Right cardiac atrium (tissue), 5 donors: ENCODE data around the gene GATA1. TPM values are rescaled to one million over a fixed set of nuclear protein-coding genes. Genes with fewer than 3 reads are reported as not detected.

Experiments
- ATAC-seq, 2 donors: fragments of 200-7000 bp; cut with Tn5 transposase; one replicate each; pipeline versions ENCODE4 v1.8.0 to v1.9.1; 2020; ENCODE audit warnings: moderate library complexity in 2 of 2, mild to moderate bottlenecking in 1 of 2
- DNase-seq, 3 donors: peaks; one replicate each; pipeline ENCODE4 v3.0.0-alpha.2; 2020
- H3K27ac ChIP-seq: one replicate; pipeline ENCODE4 v1.5.1; 2013; ENCODE audit warnings: mild to moderate bottlenecking, low read length, control low read depth, moderate library complexity
- H3K27me3 ChIP-seq: one replicate; pipeline ENCODE4 v1.6.1; 2013; ENCODE audit not compliant: control insufficient read depth, insufficient read depth
- H3K4me1 ChIP-seq: one replicate; pipeline ENCODE4 v1.6.1; 2013; ENCODE audit warnings: low read length; ENCODE audit not compliant: control insufficient read depth, insufficient read depth
- H3K4me3 ChIP-seq: one replicate; pipeline ENCODE4 v1.5.1; 2013; ENCODE audit warnings: low read length, control low read depth
- H3K9me3 ChIP-seq: one replicate; pipeline ENCODE4 v1.6.1; 2013; ENCODE audit warnings: low read length; ENCODE audit not compliant: control insufficient read depth
- WGBS: extraction: QIAGEN DNeasy Blood & Tissue Kit; methylation state at CpG from one replicate; pipeline ENCODE4 v1.1.7; 2013; 5-methylcytosine and 5-hydroxymethylcytosine counted together
- intact Hi-C, 4 donors: fragments of 100-400 bp; cut with DNase I; formaldehyde crosslinking; loops; one replicate each; pipeline versions ENCODE4 v1.11.0 to v1.14.0; 2022 to 2023
- polyA plus RNA-seq: library from polyadenylated mRNA; stranded (reverse); fragments of 200-250 nt; gene quantifications from one replicate; pipeline ENCODE4 v1.2.3, GENCODE V29; 2013
- total RNA-seq, 4 donors: library from RNA; stranded (reverse); fragmentation: NEBNext Ultra II Directional; extraction: Animal tissue kit (Norgen Biotek cat#: 25700); gene quantifications; one replicate each; pipeline ENCODE4 v1.2.1, GENCODE V29; 2021
- donor health status: healthy with polysubstance abuse.
- donor health status: DM: no; HTN: yes; CAD: no.
- donor health status: DM: no; HTN: no; CAD: no.
- donor health status: DM: no; HTN: yes; CAD: no; lungs with severe emphysema.
- donor health status: DM: yes; HTN: yes; CAD: no.

Gene GATA1
- total and polyA plus RNA-seq, 5 donors: not detected

DNA sequence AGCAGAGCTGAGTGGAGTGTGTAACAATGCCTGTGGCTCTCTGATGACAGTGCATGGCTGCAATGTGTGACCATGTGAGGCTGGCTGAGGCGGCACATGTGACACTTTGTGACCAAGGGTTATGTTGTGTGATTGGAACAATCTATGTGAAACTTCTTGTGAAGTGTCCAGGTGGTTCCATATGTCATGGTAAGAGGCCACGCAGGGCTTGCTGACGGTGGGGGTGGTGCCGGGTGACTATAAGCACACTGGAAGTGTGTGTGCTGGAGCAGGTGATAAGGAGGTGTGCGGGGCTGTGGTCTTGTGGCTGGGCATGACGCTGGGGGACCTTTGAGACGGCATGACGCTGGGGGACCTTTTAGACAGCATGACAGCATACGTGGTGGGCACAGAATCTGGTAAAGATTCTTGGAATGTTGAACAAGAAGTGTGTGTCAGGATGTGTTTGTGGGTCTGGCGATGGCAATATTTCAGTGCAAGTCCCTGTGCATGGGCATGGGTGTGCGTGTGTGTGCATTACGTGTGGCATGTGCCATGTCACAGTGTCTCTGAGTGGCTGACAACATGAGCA, 8.0 kb downstream of the GATA1 start:
- Histone ChIP-seq H3K9me3 (no peaks in the 10 kb centered on the region), H3K27ac (no peak overlapping the region), H3K4me3 (no peak overlapping the region), H3K27me3 (no peaks in the 10 kb centered on the region), H3K4me1 (no peaks in the 10 kb centered on the region)
- DNase-seq: no peak
- ATAC-seq: no peak
- WGBS: 66% methylated on average over 12 of the region's 12 CpGs
- intact Hi-C loops: loop anchor here in 1 of 4 donors (10.0 kb wide), 1 partner anchor 50 kb away; no protein-coding TSS in a partner anchor

DNA sequence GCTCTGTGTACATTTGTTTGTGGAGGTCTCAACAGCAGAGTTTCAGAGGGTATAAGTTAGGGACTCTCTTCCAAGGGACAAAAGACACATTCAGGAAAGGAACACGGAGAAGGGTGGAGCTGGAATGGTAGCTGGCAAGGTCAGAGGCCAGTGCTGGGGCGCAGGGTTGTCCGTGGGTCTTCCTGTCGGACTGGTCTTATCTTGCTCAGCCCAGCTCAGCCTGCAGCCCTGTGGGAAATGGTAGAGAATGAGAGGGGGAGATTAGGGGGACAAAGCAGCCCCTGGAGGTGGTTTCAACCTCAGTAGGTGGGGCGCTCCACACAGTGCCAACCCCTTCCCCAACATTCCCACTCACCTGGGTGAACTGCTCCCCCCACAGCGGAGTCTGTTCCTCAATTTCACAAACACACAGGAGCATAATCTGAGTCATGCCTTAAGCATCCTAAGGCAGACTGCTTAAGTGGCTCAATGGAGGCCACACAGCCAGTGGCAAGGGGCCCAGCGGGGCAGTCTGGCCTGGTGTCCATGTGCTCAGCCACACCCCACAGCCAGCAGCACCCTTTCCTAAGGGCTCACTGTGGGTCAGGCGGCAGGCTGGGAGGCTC, 8.6 kb downstream of the GATA1 start:
- no peaks in the 10 kb centered on the region for H3K9me3 ChIP-seq
- 59% methylated on average over 8 of the region's 8 CpGs for WGBS
- intact Hi-C loops: loop anchor here in 1 of 4 donors (10.0 kb wide), 1 partner anchor 50 kb away; no protein-coding TSS in a partner anchor

DNA sequence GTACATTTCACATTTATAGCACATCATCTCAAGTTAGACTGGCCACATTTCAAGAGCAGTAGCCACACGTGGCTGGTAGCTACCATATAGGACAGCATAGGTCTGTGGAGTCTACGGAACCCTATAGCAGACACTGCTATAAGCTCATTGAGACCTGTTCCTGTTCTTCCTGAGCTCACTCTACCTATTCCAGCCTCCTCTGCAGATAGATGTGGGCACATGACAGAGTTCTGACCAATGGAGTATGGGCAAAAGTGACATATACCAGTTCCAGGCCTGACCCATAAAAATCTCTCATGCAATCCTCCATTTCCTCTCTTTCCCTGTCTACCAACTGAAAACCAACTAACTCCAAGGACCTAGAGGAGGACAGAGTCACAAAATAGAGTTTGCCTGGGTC, 11.9 kb downstream of the GATA1 start:
- H3K27ac ChIP-seq: no peak overlapping the region
- H3K4me3 ChIP-seq: no peak overlapping the region
- 76% methylated on average over 2 of the region's 2 CpGs for WGBS
- no peaks in the 10 kb centered on the region for H3K27me3 ChIP-seq
- ATAC-seq (no peak), DNase-seq (no peak)
- H3K9me3 ChIP-seq: no peaks in the 10 kb centered on the region
- no peaks in the 10 kb centered on the region for H3K4me1 ChIP-seq
- intact Hi-C loops: loop anchor here in 1 of 4 donors (10.0 kb wide), 1 partner anchor 54 kb away; no protein-coding TSS in a partner anchor

More for the DNA sequence above, 8.6 kb downstream of the GATA1 start:
- ATAC-seq: no peak
- Histone ChIP-seq H3K27ac (no peak overlapping the region), H3K27me3 (no peaks in the 10 kb centered on the region), H3K4me3 (no peak overlapping the region), H3K4me1 (no peaks in the 10 kb centered on the region)
- DNase-seq: no peak

DNA sequence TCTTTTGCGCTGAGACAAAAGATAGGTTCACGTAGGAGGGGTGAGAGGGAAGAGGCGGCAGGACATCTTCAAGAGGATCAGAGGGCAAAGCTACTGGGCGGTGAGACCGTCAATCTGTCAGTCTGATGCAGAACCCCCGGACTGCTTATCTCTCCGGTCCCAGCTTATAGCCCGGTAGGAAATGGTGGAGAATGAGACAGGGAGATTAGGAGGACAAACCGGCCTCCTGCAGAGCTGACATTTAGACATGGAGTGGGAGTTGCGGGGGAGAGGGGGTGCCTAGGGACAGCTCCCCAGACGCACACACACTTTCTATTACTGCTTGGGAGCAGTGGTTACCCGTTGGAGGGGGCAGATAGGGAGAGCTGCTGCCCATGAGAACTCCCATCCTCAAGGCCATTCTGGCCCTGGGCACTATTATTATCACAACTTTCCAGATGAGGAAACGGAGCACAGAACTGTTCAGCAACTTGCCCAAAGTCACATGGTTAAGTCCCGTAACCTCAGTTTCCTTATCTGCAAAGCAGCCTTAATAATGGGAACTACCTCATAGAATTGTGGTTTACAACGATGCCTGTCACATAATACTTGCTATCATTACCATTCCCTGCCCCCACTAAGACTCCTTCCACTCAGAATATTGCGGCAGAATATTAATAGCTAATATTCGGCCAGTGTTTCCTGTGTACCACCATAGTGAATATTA, 14.3 kb downstream of the GATA1 start:
- no peak for ATAC-seq
- no peaks in the 10 kb centered on the region for H3K9me3 ChIP-seq
- H3K4me3 ChIP-seq: peak overlapping the region; percentile 45
- peak overlapping the region; percentile 91 for H3K27ac ChIP-seq
- no peak for DNase-seq
- no peaks in the 10 kb centered on the region for H3K27me3 ChIP-seq
- H3K4me1 ChIP-seq: no peaks in the 10 kb centered on the region
- WGBS: 17% methylated on average over 17 of the region's 17 CpGs
- intact Hi-C loops: no loop called here

DNA sequence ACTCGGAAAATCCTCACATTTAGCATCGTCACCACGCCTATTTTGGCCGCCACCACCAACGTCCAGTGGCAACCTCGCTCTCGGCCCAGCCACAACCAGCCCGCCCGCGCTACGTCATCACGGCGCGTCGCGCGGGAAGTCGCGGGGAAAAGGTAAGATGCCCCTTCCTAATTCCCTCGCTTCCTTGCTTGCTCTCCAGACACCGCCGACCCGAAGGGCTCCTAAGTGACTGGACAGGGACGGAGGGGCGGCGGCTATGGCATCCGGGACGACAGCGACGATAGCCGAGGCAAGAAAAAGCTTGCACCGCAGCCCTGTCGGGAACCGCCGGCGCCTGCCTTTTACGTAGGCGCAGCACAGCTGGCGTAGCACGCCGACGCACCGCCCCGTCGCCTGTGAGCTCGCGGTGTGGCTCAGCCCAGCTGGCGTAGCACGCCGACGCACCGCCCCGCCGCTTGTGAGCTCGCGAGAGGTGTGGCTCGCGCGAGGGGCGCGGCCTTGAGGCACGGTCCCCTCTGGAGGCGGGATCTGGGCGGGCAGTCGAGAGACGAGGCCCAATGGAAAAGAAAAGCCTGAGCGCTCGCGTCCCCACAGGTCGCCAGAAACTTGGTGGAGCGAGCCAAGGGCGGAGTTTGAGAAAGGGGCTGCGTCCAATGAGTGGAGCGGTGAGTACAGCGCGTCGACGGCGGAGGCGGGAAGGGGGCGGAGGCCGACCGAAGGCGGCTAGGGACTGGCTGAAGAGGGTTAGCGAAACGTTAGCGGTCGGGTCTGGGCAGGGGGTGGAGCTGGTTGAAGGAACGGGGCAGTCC, 15.1 kb downstream of the GATA1 start, which contains the start of gene HDAC6:
Gene HDAC6, plus strand, starts transcription at position 788 of the 809 bp plus-strand sequence. CDS start 626 bp downstream, outside the sequence.
- Histone ChIP-seq H3K27me3 (no peaks in the 10 kb centered on the region), H3K27ac (peak within 1 kb of the TSS; percentile 92), H3K4me3 (peak within 1 kb of the TSS; percentile 65), H3K9me3 (no peaks in the 10 kb centered on the region), H3K4me1 (no peaks in the 10 kb centered on the region)
- ATAC-seq (peak; percentile 96 to 97), DNase-seq (peak; percentile 97 to 99 (median 98))
- under 1% methylated on average over 89 of the region's 89 CpGs for WGBS
- intact Hi-C loops: no loop called here

DNA sequence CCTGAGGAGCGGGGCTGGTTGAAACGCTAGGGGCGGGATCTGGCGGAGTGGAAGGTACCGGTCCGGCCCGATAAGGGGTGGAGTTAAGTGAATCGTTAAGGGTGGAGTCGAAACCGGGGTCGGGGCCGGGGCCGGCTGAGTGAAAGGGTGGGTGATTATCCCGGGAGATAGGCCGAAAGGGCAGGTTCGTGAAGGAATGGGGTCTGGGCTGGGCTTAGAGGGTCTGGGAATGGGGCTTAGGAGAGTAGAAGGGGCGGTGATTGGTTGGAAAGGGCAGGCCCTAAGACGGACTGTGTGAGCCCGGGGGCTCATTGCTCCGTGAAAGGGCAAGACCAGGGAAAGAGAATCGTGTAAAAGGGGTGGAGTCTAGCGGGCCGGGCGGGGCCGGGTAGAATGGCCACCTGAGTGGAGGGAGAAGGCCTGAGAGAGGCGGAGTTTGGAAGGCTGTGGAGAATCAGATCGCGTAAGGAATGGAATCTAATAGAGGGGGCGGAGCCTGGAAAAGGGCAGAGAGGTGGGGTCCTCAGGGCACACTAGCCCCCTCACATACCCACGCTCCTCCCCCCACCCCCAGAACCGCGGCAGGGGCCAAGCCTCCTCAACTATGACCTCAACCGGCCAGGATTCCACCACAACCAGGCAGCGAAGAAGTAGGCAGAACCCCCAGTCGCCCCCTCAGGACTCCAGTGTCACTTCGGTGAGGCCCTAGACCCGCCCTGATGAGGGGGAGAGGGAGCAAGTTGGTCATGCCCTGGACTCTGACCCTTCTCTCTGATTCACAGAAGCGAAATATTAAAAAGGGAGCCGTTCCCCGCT, 15.9 kb downstream of the GATA1 start:
- Histone ChIP-seq H3K9me3 (no peaks in the 10 kb centered on the region), H3K4me1 (no peaks in the 10 kb centered on the region), H3K27ac (peak overlapping the region; percentile 92), H3K4me3 (peak overlapping the region; percentile 65), H3K27me3 (no peaks in the 10 kb centered on the region)
- peak; percentile 72 to 80 for ATAC-seq
- peak; percentile 87 to 95 (median 90) for DNase-seq
- WGBS: 5% methylated on average over 40 of the region's 40 CpGs
- intact Hi-C loops: no loop called here

DNA sequence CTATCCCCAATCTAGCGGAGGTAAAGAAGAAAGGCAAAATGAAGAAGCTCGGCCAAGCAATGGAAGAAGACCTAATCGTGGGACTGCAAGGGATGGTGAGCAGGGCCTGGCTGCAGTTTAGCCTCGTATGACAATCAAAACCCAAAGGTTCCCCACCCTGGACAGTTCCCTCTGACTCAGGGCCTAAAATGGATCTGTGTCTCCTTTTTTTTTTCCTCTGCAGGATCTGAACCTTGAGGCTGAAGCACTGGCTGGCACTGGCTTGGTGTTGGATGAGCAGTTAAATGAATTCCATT, 16.5 kb downstream of the GATA1 start:
- Histone ChIP-seq H3K27ac (peak overlapping the region; percentile 92), H3K4me1 (no peaks in the 10 kb centered on the region), H3K4me3 (peak overlapping the region; percentile 65), H3K9me3 (no peaks in the 10 kb centered on the region), H3K27me3 (no peaks in the 10 kb centered on the region)
- DNase-seq (no peak), ATAC-seq (no peak)
- 50% methylated on average over 4 of the region's 4 CpGs for WGBS
- intact Hi-C loops: no loop called here

DNA sequence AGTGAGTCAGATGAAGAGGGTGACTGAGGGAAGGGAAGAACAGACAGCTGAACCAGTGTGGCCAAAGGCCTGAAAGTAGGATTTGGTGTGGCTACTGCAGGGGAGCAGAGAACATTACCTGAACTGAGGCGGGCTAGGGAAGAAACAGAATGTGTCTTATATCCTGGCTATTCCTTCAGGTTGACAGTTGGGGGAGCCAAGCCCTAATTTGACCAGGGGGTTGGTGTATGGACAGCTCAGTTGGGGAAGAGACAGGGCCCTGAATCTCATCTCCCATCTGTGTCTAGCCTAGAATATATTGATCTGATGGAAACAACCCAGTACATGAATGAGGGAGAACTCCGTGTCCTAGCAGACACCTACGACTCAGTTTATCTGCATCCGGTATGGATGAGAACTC, 19.7 kb downstream of the GATA1 start:
- WGBS: 93% methylated on average over 4 of the region's 4 CpGs
- Histone ChIP-seq H3K9me3 (no peaks in the 10 kb centered on the region), H3K4me1 (no peaks in the 10 kb centered on the region), H3K4me3 (no peak overlapping the region), H3K27ac (no peak overlapping the region), H3K27me3 (no peaks in the 10 kb centered on the region)
- DNase-seq (no peak), ATAC-seq (no peak)
- intact Hi-C loops: no loop called here

DNA sequence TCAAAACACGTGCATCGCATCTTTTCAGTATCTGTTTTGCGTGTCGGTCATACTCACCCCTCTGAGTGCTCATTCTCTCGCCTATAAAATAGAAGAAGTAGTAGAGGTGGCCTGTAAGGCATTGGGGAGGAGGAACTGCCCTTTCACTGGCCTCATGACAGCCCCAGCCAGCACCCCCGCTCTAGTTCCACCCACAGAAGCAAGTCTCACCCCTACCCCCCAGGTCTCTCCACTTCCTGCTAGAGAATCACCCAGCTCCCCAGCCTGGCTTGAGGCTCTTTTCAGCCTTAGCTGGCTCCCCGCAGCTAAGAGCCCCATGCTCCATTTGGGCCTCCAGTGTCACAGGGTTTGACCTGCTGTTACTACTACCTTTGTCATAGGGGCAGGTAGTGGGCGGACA, 27.3 kb downstream of the GATA1 start:
- Histone ChIP-seq H3K27ac (no peak overlapping the region), H3K27me3 (no peaks in the 10 kb centered on the region), H3K4me3 (no peak overlapping the region), H3K4me1 (no peaks in the 10 kb centered on the region), H3K9me3 (no peaks in the 10 kb centered on the region)
- DNase-seq (no peak), ATAC-seq (no peak)
- 97% methylated on average over 8 of the region's 8 CpGs for WGBS
- intact Hi-C loops: no loop called here

DNA sequence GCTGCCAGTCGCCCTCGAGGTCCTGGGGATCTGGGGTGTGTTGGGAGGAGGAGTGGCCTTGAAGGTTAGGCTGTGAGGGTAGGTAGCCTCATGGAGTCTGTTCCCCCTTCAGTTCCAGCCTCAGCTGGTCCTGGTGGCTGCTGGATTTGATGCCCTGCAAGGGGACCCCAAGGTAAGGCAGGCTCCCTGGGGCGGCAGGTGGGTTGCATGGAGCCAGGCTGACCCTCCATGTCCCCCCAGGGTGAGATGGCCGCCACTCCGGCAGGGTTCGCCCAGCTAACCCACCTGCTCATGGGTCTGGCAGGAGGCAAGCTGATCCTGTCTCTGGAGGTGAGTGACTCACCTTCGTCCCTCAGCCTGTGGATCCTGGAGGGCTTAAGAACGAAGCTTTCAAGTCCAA, 28.3 kb downstream of the GATA1 start:
- Histone ChIP-seq H3K9me3 (no peaks in the 10 kb centered on the region), H3K27me3 (no peaks in the 10 kb centered on the region), H3K27ac (no peak overlapping the region), H3K4me3 (no peak overlapping the region), H3K4me1 (no peaks in the 10 kb centered on the region)
- WGBS: 95% methylated on average over 8 of the region's 8 CpGs
- intact Hi-C loops: no loop called here
- ATAC-seq (no peak), DNase-seq (no peak)
